ENCODE data around the gene SMIM43.

GRCh38 chr4:121783210-121783609, 18.2 kb upstream of the SMIM43 start:
- TF ChIP-seq BHLHE40 (IDR thresholded peaks at IDR 0.05; ENCODE audit: borderline replicate concordance) (no peak), L3MBTL2 (conservative IDR thresholded peaks at IDR 0.05) (no peak), SUZ12 (IDR thresholded peaks at IDR 0.05) (no peak), FOXM1 (IDR thresholded peaks at IDR 0.05; ENCODE audit: borderline replicate concordance) (no peak), FOXA1 (IDR thresholded peaks at IDR 0.05) (no peak), SP1 (IDR thresholded peaks at IDR 0.05) (no peak)

Data from HEK293T (cell line).